Natural killer cell (primary cell): ENCODE measurements around the gene MAPKAPK3. TPM values are rescaled to one million over a fixed set of nuclear protein-coding genes. Genes with fewer than 3 reads are reported as not detected.
"Not testable (repeated sequence)": the region's sequence is repeated elsewhere in the genome, so short reads cannot be mapped to it uniquely, and the experiment has no call there.

Experiments used
- ATAC-seq, 3 donors: fragments of 150-1000 bp in 2 of 3; fragments of 200-7000 bp in 1 of 3; cut with Tn5 transposase; 1 replicate in 1 of 3; 2 replicates in 2 of 3; pipeline ENCODE4 v1.10.0; 2021; ENCODE audit warnings: mild to moderate bottlenecking in 2 of 3, moderate library complexity in 2 of 3
- DNase-seq, 2 donors: peaks; one replicate each; pipeline versions ENCODE4 v3.0.0 to v3.0.0-alpha.2; 2013 to 2021; ENCODE audit warnings: mixed read lengths in 1 of 2
- H3K27ac ChIP-seq: one replicate; pipeline ENCODE4 v1.5.1; 2013; ENCODE audit warnings: mild to moderate bottlenecking, low read length
- H3K27me3 ChIP-seq: one replicate; pipeline ENCODE4 v1.6.1; 2013; ENCODE audit warnings: low read length; ENCODE audit not compliant: control insufficient read depth, insufficient read depth
- H3K36me3 ChIP-seq: one replicate; pipeline ENCODE4 v1.6.1; 2013; ENCODE audit warnings: low read length; ENCODE audit not compliant: control insufficient read depth, insufficient read depth
- H3K4me1 ChIP-seq: one replicate; pipeline ENCODE4 v1.6.1; 2013; ENCODE audit warnings: low read length; ENCODE audit not compliant: control insufficient read depth, insufficient read depth
- H3K4me3 ChIP-seq: one replicate; pipeline ENCODE4 v1.5.1; 2013; ENCODE audit warnings: low read length
- H3K9me3 ChIP-seq: one replicate; pipeline ENCODE4 v1.6.1; 2013; ENCODE audit warnings: low read length; ENCODE audit not compliant: control insufficient read depth, insufficient read depth
- H3K27ac Mint-ChIP-seq, 2 donors: one replicate each; pipeline ENCODE4 v1.8.0; 2022; ENCODE audit warnings: mild to moderate bottlenecking in 2 of 2, mixed read lengths in 2 of 2, moderate library complexity in 1 of 2
- H3K27me3 Mint-ChIP-seq, 2 donors: one replicate each; pipeline ENCODE4 v1.8.0; 2022; ENCODE audit warnings: low read depth in 2 of 2, mixed read lengths in 2 of 2
- H3K36me3 Mint-ChIP-seq: one replicate; pipeline ENCODE4 v1.8.0; 2022; ENCODE audit warnings: mixed read lengths
- H3K4me1 Mint-ChIP-seq, 2 donors: one replicate each; pipeline ENCODE4 v1.8.0; 2022; ENCODE audit warnings: mixed read lengths in 2 of 2
- H3K4me3 Mint-ChIP-seq: one replicate; pipeline ENCODE4 v1.8.0; 2022; ENCODE audit warnings: mild to moderate bottlenecking, moderate library complexity, mixed read lengths
- H3K9me3 Mint-ChIP-seq, 2 donors: one replicate each; pipeline ENCODE4 v1.8.0; 2022; ENCODE audit warnings: mixed read lengths in 2 of 2
- CTCF ChIP-seq: fragments of 200-600 bp; IDR thresholded peaks from one replicate; pipeline ENCODE4 v1.8.0; 2022; ENCODE audit warnings: antibody characterized with exemption
- WGBS: methylation state at CpG from one replicate; pipeline ENCODE4 v1.1.7; 2013; ENCODE audit warnings: missing lambda C conversion rate; ENCODE audit not compliant: insufficient coverage; 5-methylcytosine and 5-hydroxymethylcytosine counted together
- intact Hi-C: fragments of 100-400 bp; cut with micrococcal nuclease; formaldehyde crosslinking; loops from one replicate; pipeline ENCODE4 v1.14.2; 2022
- total RNA-seq, 4 donors: library from RNA; stranded (reverse); fragments of 120-200 nt in 1 of 4; gene quantifications; one replicate each; pipeline versions ENCODE4 v1.2.3 to v1.2.4, GENCODE V29; 2013 to 2022

The MAPKAPK3 gene
- total RNA-seq, 3 donors from 2014 or later (not counting 1 experiment from before 2014, with no cell fraction given): 48.0 to 57.7 (median 49.3) TPM

- H3K4me3 Mint-ChIP-seq: no peak overlapping the region
- no peaks in the 10 kb centered on the region for H3K9me3 Mint-ChIP-seq
- H3K27me3 Mint-ChIP-seq: peaks cover 17 to 23% of the 10 kb centered on the region in 2 donors
- H3K4me3 ChIP-seq: no peak overlapping the region
- H3K27me3 ChIP-seq: no peaks in the 10 kb centered on the region
- intact Hi-C loops: no loop called here
- H3K27ac Mint-ChIP-seq: no peak overlapping the region
- H3K4me1 Mint-ChIP-seq: no peaks in the 10 kb centered on the region
- H3K27ac ChIP-seq: no peak overlapping the region
- H3K9me3 ChIP-seq: no peaks in the 10 kb centered on the region
- ATAC-seq: no peak
- no peaks in the 10 kb centered on the region for H3K36me3 Mint-ChIP-seq
- DNase-seq: no peak
- no peaks in the 10 kb centered on the region for H3K36me3 ChIP-seq
- WGBS: 93% methylated on average over 7 of the region's 7 CpGs
- no peak for TF ChIP-seq CTCF
- H3K4me1 ChIP-seq: no peaks in the 10 kb centered on the region
Observed at GRCh38 chr3:50687127-50687751, 70.3 kb downstream of the MAPKAPK3 start.

- 91% methylated on average over 2 of the region's 2 CpGs for WGBS
- no peak for TF ChIP-seq CTCF
Observed at GRCh38 chr3:50687916-50688315, 71.0 kb downstream of the MAPKAPK3 start.

DNA sequence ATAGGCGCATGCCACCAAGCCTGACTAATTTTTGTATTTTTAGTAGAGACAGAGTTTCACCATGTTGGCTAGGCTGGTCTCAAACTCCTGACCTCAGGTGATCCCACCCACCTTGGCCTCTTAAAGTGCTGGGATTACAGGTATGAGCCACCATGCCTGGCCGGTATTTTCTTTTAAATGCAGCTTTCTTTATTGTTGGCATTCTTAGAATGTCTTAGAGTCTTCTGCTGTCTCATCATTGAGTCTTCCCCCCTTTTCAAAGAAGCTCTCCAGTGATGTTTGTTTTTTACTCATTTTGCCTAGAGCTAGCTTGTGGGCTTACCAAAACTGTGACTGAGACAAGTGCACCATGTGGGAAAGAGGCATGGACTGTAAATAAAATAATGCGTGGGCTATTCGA is 71.7 kb downstream of the MAPKAPK3 start:
- H3K27ac Mint-ChIP-seq, H3K27ac ChIP-seq, H3K4me3 Mint-ChIP-seq, H3K4me3 ChIP-seq, intact Hi-C loops, H3K36me3 Mint-ChIP-seq, ATAC-seq, H3K4me1 ChIP-seq, H3K9me3 Mint-ChIP-seq, H3K4me1 Mint-ChIP-seq, H3K27me3 ChIP-seq, H3K9me3 ChIP-seq, H3K36me3 ChIP-seq, DNase-seq: not testable (repeated sequence)
- H3K27me3 Mint-ChIP-seq: peaks cover 15 to 21% of the 10 kb centered on the region in 2 donors
- 95% methylated on average over 4 of the region's 4 CpGs for WGBS

More at GRCh38 chr3:50687916-50688315, 71.0 kb downstream of the MAPKAPK3 start:
- H3K4me1 ChIP-seq: no peaks in the 10 kb centered on the region
- no peaks in the 10 kb centered on the region for H3K36me3 ChIP-seq
- no peaks in the 10 kb centered on the region for H3K27me3 ChIP-seq
- H3K36me3 Mint-ChIP-seq: no peaks in the 10 kb centered on the region
- H3K4me3 Mint-ChIP-seq: no peak overlapping the region
- H3K27ac Mint-ChIP-seq: no peak overlapping the region
- no peak for ATAC-seq
- H3K27me3 Mint-ChIP-seq: peaks cover 15 to 21% of the 10 kb centered on the region in 2 donors
- DNase-seq: no peak
- no peaks in the 10 kb centered on the region for H3K9me3 Mint-ChIP-seq
- no peak overlapping the region for H3K4me3 ChIP-seq
- intact Hi-C loops: no loop called here
- H3K4me1 Mint-ChIP-seq: no peaks in the 10 kb centered on the region
- no peak overlapping the region for H3K27ac ChIP-seq
- H3K9me3 ChIP-seq: no peaks in the 10 kb centered on the region

DNA sequence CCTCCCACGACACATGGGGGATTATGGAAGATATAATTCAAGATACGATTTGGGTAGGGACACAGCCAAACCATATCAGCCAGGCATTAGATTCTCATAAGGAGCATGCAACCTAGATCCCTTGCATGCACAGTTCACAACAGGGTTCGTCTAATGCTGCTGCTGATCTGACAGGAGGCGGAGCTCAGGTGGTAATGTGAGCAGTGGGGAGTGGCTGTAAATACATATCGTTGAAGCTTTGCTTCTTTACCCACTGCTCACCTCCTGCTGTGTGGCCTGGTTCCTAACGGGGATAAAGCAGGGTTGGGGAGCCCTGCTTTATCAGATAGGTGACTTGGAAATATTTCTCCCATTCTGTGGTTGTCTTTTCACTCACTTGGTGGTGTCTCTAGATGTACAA is 72.6 kb downstream of the MAPKAPK3 start:
- TF ChIP-seq CTCF: no peak
- Histone ChIP-seq H3K4me1 (no peaks in the 10 kb centered on the region), H3K27me3 (no peaks in the 10 kb centered on the region), H3K27ac (no peak overlapping the region), H3K4me3 (no peak overlapping the region), H3K9me3 (no peaks in the 10 kb centered on the region), H3K36me3 (no peaks in the 10 kb centered on the region)
- Mint-ChIP-seq H3K27ac (no peak overlapping the region), H3K4me3 (no peak overlapping the region), H3K9me3 (no peaks in the 10 kb centered on the region), H3K27me3 (peaks cover 12% of the 10 kb centered on the region in 2 donors), H3K36me3 (no peaks in the 10 kb centered on the region), H3K4me1 (no peaks in the 10 kb centered on the region)
- DNase-seq (no peak), ATAC-seq (no peak)
- intact Hi-C loops: no loop called here
- 78% methylated on average over 3 of the region's 6 CpGs for WGBS
